HL-60 (cell line): ENCODE results near the gene RAB21.

Source experiments
- DNase-seq, 2 experiments: peaks; one replicate each; pipeline ENCODE4 v3.0.0-alpha.2; 2010 to 2020; ENCODE audit warnings: low read depth in 1 of 2, low spot score in 1 of 2
- H3K27ac ChIP-seq: fragments of 250-450 bp; sonication (Bioruptor Pico); replicated peaks from 2 replicates; pipeline ENCODE4 v1.5.1; 2020; ENCODE audit warnings: mild to moderate bottlenecking, moderate library complexity
- H3K27me3 ChIP-seq: fragments of 250-450 bp; sonication (Bioruptor Pico); 2 replicates; pipeline ENCODE4 v1.5.1; 2021; ENCODE audit warnings: mild to moderate bottlenecking, moderate library complexity; ENCODE audit not compliant: insufficient read depth, poor library complexity, severe bottlenecking
- H3K4me3 ChIP-seq: replicated peaks from 2 replicates; pipeline ENCODE4 v1.5.1; 2011; ENCODE audit warnings: mild to moderate bottlenecking, control low read depth, low read length; ENCODE audit not compliant: insufficient read depth
- CTCF ChIP-seq: IDR thresholded peaks from one replicate; pipeline ENCODE4 v1.5.1; 2011; ENCODE audit warnings: low read length, control low read depth, inconsistent platforms; ENCODE audit not compliant: insufficient read depth
- GABPA ChIP-seq: IDR thresholded peaks from 2 replicates; pipeline ENCODE4 v1.6.1; 2012; ENCODE audit warnings: low read depth
- POLR2AphosphoS5 ChIP-seq: IDR thresholded peaks from 2 replicates; pipeline ENCODE4 v1.6.1; 2012; ENCODE audit warnings: low read depth
- REST ChIP-seq: IDR thresholded peaks from 2 replicates; pipeline ENCODE4 v1.6.1; 2012; ENCODE audit warnings: low read depth; ENCODE audit not compliant: insufficient replicate concordance
- SPI1 ChIP-seq: IDR thresholded peaks from 2 replicates; pipeline ENCODE4 v1.6.1; 2012; ENCODE audit warnings: low read depth, mild to moderate bottlenecking, borderline replicate concordance

RAB21 gene

GRCh38 chr12:71737197-71737596 is 17.5 kb upstream of the RAB21 start:
- no peak overlapping the region for H3K4me3 ChIP-seq
- no peak for TF ChIP-seq REST
- no peak for TF ChIP-seq SPI1
- TF ChIP-seq GABPA, result no peak
- TF ChIP-seq CTCF, result no peak
- no peak for TF ChIP-seq POLR2AphosphoS5
- no peak for DNase-seq
- H3K27ac ChIP-seq, result no peak overlapping the region
- no peaks in the 10 kb centered on the region for H3K27me3 ChIP-seq

GRCh38 chr12:71742998-71743397 is 11.7 kb upstream of the RAB21 start:
- DNase-seq, result no peak
- TF ChIP-seq REST, result no peak
- no peak for TF ChIP-seq CTCF
- TF ChIP-seq POLR2AphosphoS5, result no peak
- TF ChIP-seq GABPA, result no peak
- no peak for TF ChIP-seq SPI1

GRCh38 chr12:71744522-71745300 is 10.0 kb upstream of the RAB21 start:
- TF ChIP-seq REST (no peak), GABPA (no peak), CTCF (no peak), POLR2AphosphoS5 (no peak), SPI1 (no peak)
- H3K4me3 ChIP-seq, result no peak overlapping the region
- H3K27me3 ChIP-seq, result no peaks in the 10 kb centered on the region
- H3K27ac ChIP-seq, result no peak overlapping the region
- no peak for DNase-seq

More at GRCh38 chr12:71742998-71743397, 11.7 kb upstream of the RAB21 start:
- Histone ChIP-seq H3K27me3 (no peaks in the 10 kb centered on the region), H3K4me3 (no peak overlapping the region), H3K27ac (no peak overlapping the region)
